ENCODE results near the gene SMIM41. TPM values are rescaled to one million over a fixed set of nuclear protein-coding genes. Genes with fewer than 3 reads are reported as not detected.

The SMIM41 gene
- total RNA-seq, 6 experiments from 2014 or later = not detected

DNA sequence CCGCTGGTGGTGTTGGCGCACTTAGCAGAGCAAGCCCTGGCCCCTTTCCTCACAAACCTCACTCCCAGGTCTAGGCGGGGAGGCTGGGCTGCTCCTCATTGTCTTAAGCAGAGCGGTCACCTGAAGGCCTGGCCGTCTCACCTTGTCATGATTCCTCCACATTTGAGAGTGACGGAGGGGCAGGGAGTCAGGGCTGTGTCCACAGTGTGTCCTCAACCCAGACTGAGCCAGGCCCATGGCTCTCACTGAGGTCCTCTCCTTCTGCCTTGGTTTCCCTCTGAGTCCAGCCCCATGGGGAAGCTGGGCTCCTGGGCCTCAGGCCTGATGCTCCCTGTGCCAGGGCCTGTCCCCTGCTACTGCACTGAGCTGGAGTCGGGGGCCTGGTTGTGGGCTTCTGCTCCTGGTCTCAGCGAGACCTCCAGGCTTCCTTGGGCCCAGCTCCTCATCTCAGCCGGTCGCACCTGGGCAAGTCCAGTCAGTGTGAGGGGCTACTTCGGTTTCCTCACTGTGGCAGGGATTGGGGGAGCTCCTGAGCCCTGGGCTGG lies 67.4 kb downstream of the SMIM41 start:
- peaks cover 4% of the 10 kb centered on the region for H3K27me3 Mint-ChIP-seq (ENCODE audit: insufficient read depth)
- peaks cover 65% of the 10 kb centered on the region for H3K4me1 Mint-ChIP-seq (ENCODE audit: low read depth)
- TF ChIP-seq, protein P1, sequence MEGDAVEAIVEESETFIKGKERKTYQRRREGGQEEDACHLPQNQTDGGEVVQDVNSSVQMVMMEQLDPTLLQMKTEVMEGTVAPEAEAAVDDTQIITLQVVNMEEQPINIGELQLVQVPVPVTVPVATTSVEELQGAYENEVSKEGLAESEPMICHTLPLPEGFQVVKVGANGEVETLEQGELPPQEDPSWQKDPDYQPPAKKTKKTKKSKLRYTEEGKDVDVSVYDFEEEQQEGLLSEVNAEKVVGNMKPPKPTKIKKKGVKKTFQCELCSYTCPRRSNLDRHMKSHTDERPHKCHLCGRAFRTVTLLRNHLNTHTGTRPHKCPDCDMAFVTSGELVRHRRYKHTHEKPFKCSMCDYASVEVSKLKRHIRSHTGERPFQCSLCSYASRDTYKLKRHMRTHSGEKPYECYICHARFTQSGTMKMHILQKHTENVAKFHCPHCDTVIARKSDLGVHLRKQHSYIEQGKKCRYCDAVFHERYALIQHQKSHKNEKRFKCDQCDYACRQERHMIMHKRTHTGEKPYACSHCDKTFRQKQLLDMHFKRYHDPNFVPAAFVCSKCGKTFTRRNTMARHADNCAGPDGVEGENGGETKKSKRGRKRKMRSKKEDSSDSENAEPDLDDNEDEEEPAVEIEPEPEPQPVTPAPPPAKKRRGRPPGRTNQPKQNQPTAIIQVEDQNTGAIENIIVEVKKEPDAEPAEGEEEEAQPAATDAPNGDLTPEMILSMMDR (IDR thresholded peaks at IDR 0.05) = no peak
- DNase-seq = no peak
- peak overlapping the region; percentile 60 for H3K4me3 Mint-ChIP-seq
- no peaks in the 10 kb centered on the region for H3K36me3 Mint-ChIP-seq (ENCODE audit: low read depth)
- no peaks in the 10 kb centered on the region for H3K9me3 Mint-ChIP-seq
- peak overlapping the region; percentile 99 for H3K27ac Mint-ChIP-seq

DNA sequence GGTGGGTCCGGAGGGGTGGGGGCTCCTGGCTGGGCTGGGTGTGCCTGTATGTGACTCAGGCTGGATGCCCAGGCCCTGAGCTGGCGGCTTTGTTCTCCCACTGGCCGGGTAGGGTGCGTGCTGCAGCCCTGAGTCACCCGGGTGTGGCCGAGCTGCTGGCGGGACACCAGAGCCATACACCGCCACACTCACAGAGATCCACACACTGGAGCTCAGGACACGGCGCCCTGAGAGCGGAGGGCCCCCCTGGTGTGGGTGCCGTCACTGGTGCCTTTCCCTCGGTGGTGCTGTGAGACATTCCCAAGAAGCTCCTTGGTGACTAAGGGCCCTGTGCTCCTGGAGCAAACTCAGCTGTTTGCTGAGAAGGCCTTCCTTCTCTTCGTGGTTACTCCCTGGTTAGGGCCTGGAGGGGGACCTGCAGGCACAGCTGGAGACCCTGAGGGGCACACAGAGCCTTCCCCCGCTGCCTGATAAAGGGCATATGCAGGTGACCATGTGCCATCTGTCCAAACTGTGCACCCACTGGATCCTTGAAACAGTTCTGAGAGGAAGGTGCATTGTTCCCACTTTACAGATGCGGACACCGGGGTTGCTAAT lies 68.0 kb downstream of the SMIM41 start:
- DNase-seq = peak; percentile 99
- peak overlapping the region; percentile 60 for H3K4me3 Mint-ChIP-seq
- H3K27ac Mint-ChIP-seq = peak overlapping the region; percentile 99
- TF ChIP-seq, protein P1 (IDR thresholded peaks at IDR 0.05) = no peak
- H3K27me3 Mint-ChIP-seq (ENCODE audit: insufficient read depth) = peaks cover 4% of the 10 kb centered on the region
- no peaks in the 10 kb centered on the region for H3K36me3 Mint-ChIP-seq (ENCODE audit: low read depth)
- H3K9me3 Mint-ChIP-seq = no peaks in the 10 kb centered on the region
- peaks cover 66% of the 10 kb centered on the region for H3K4me1 Mint-ChIP-seq (ENCODE audit: low read depth)

DNA sequence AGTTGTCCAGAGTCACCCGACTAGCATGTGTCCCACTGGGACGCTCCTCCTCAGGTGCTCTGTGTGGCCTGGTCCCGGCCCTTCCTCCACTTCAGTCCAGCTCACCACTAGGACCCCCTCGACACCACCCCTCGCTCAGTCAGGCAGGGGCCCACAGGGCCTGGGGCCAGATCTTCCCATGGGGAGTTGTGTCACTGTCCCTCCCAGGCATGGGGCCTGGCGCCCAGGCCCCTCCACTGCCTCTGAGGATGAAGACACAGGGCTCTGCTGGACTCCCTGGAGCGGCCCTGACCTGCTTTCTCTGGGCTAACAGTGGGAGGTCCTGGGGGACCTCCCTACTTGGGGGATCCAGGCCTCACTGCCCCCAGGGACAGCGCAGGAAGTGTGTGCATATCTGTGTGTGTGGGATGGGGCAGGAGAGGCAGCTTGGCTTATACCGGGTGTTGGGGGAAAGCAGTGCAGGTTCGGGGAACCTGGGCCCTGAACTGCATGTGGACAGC lies 68.5 kb downstream of the SMIM41 start:
- H3K27me3 Mint-ChIP-seq (ENCODE audit: insufficient read depth) = peaks cover 4% of the 10 kb centered on the region
- TF ChIP-seq, protein P1 (IDR thresholded peaks at IDR 0.05) = no peak
- DNase-seq = no peak
- no peak overlapping the region for H3K4me3 Mint-ChIP-seq
- peak overlapping the region; percentile 99 for H3K27ac Mint-ChIP-seq
- H3K9me3 Mint-ChIP-seq = no peaks in the 10 kb centered on the region
- H3K4me1 Mint-ChIP-seq (ENCODE audit: low read depth) = peaks cover 62% of the 10 kb centered on the region
- H3K36me3 Mint-ChIP-seq (ENCODE audit: low read depth) = no peaks in the 10 kb centered on the region

DNA sequence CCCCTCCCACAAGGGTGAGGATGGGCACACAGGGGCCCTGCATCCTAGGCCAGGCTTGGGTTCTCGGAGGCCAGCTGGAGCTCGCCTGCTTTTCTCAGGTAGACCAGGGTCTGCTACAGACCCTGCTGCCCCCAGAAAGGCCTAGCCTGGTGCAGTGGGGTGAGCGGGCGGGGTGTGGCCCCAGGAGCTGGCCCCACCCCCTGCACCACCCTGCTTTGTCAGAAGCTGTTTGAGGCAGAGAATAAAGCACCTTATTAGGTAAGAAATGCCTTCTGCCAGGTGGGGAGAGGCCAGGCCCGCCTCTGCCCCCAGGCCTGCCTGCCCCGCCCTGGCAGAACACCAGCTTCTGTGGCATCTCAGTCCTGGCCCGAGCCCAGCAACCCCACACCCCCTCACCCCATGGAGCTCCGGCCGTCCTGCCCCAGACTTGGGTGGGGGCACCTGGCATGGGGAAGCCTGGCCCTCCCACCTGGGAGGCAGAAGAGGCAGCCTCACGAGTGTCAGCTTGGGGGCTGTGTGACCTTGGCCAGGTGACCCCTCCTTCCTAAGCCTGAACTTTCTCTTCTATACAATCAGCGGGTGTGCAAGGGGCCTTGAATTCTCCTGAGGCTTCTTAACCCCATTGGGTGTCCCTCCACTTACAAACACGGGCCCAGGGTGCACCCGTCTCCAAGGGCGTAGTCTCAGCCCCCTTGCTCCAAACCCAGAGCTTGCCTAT lies 69.1 kb downstream of the SMIM41 start:
- Mint-ChIP-seq H3K27me3 (ENCODE audit: insufficient read depth) (peaks cover 4% of the 10 kb centered on the region), H3K4me1 (ENCODE audit: low read depth) (peaks cover 56% of the 10 kb centered on the region), H3K27ac (peak overlapping the region; percentile 99), H3K36me3 (ENCODE audit: low read depth) (no peaks in the 10 kb centered on the region), H3K4me3 (no peak overlapping the region), H3K9me3 (no peaks in the 10 kb centered on the region)
- TF ChIP-seq, protein P1 (IDR thresholded peaks at IDR 0.05) = no peak
- no peak for DNase-seq

DNA sequence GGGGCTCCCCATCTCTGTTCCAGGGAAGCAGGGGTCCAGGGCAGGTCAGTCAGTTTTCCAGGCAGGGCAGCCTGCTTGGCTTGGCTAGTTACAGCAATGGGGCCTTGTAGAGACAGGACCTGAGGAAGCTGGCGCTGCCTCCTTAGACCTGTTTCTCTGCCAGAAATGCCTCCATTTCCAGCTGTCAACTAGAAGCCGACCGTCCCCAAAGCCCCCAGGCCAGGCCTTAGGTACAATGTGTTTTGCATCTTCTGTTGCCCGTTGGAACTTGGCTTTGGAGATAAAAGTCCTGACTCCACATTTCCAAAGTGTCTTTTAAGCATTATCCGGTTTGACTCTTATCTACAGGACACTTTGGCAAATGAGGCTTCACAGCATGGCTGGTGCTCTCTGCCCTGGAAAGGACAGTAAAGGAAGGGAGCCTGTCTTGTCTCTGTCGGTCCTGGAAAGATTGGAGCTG lies 69.7 kb downstream of the SMIM41 start:
- Mint-ChIP-seq H3K4me3 (no peak overlapping the region), H3K27ac (peak overlapping the region; percentile 99), H3K4me1 (ENCODE audit: low read depth) (peaks cover 50% of the 10 kb centered on the region), H3K27me3 (ENCODE audit: insufficient read depth) (peaks cover 4% of the 10 kb centered on the region), H3K36me3 (ENCODE audit: low read depth) (no peaks in the 10 kb centered on the region), H3K9me3 (no peaks in the 10 kb centered on the region)
- DNase-seq = no peak
- TF ChIP-seq, protein P1 (IDR thresholded peaks at IDR 0.05) = no peak

All from HFFc6 (cell line).